Heart right ventricle (tissue), 16 donors: Measurements from ENCODE around the gene CCDC182. TPM values are rescaled to one million over a fixed set of nuclear protein-coding genes. Genes with fewer than 3 reads are reported as not detected.
A peak's percentile ranks its signal among the peaks of the same experiment; 100 is the strongest.

ENCODE experiments used
- ATAC-seq, 8 donors: fragments of 200-7000 bp; cut with Tn5 transposase; one replicate each; pipeline ENCODE4 v1.9.1; 2020; ENCODE audit warnings: mild to moderate bottlenecking in 8 of 8, moderate library complexity in 8 of 8, moderate number of reproducible peaks in 1 of 8
- DNase-seq, 2 donors: peaks; one replicate each; pipeline ENCODE4 v3.0.0-alpha.2; 2020
- H3K27ac ChIP-seq, 10 donors: fragments of 200-600 bp; sonication (generic) in 2 of 10; one replicate each; pipeline versions ENCODE4 v1.5.0 to v1.8.0; 2020 to 2022; ENCODE audit warnings: mild to moderate bottlenecking in 3 of 10
- H3K27me3 ChIP-seq, 7 donors: fragments of 200-600 bp; one replicate each; pipeline ENCODE4 v1.8.0; 2021 to 2022; ENCODE audit warnings: mild to moderate bottlenecking in 2 of 7
- H3K36me3 ChIP-seq, 9 donors: fragments of 200-600 bp; sonication (generic) in 1 of 9; one replicate each; pipeline versions ENCODE4 v1.5.0 to v1.8.0; 2020 to 2022; ENCODE audit warnings: mild to moderate bottlenecking in 2 of 9
- H3K4me1 ChIP-seq, 9 donors: fragments of 200-600 bp; sonication (generic) in 1 of 9; one replicate each; pipeline versions ENCODE4 v1.5.0 to v1.8.0; 2020 to 2022; ENCODE audit warnings: mild to moderate bottlenecking in 4 of 9
- H3K4me3 ChIP-seq, 10 donors: fragments of 200-600 bp; sonication (generic) in 2 of 10; one replicate each; pipeline versions ENCODE4 v1.5.0 to v1.8.0; 2020 to 2022; ENCODE audit warnings: mild to moderate bottlenecking in 7 of 10, moderate library complexity in 2 of 10
- H3K9me3 ChIP-seq, 11 donors: fragments of 200-600 bp in 10 of 11; sonication (generic) in 2 of 11; one replicate each; pipeline versions ENCODE4 v1.5.0 to v1.8.0; 2013 to 2022; ENCODE audit warnings: mild to moderate bottlenecking in 2 of 11, control low read depth in 1 of 11, moderate library complexity in 1 of 11
- CTCF ChIP-seq, 9 donors: fragments of 200-600 bp; sonication (generic) in 2 of 9; IDR thresholded peaks; one replicate each; pipeline versions ENCODE4 v1.5.0 to v1.8.0; 2021 to 2022; ENCODE audit warnings: antibody characterized with exemption in 9 of 9, mild to moderate bottlenecking in 5 of 9, moderate library complexity in 1 of 9
- WGBS, 2 donors: extraction: QIAGEN DNeasy Blood & Tissue Kit; methylation state at CpG; one replicate each; pipeline ENCODE4 v1.1.7; 2013; ENCODE audit warnings: inconsistent platforms in 1 of 2; 5-methylcytosine and 5-hydroxymethylcytosine counted together
- intact Hi-C, 10 donors: fragments of 100-400 bp; cut with DNase I; formaldehyde crosslinking; loops; one replicate each; pipeline versions ENCODE4 v1.11.1 to v1.14.2; 2022
- polyA plus RNA-seq, 2 donors: library from polyadenylated mRNA; stranded (reverse); fragments of 200-250 nt; gene quantifications; one replicate each; pipeline ENCODE4 v1.2.3, GENCODE V29; 2013
- total RNA-seq, 10 donors: library from RNA; stranded (reverse); fragmentation: NEBNext Ultra II Directional in 3 of 10; extraction: Animal tissue kit (Norgen Biotek cat#: 25700) in 3 of 10; gene quantifications; one replicate each; pipeline versions ENCODE4 v1.2.1 to v1.2.4, GENCODE V29; 2021 to 2023
- donor health status: Arrhythmogenic right ventricular cardiomyopathy.
- donor health status: ischemic (EF 13 %, LVEDD 7.1; RV severe dilation, severe dysfunction).
- donor health status: healthy with polysubstance abuse.
- donor health status: DM: no; HTN: yes; CAD: no.
- donor health status: DM: no; HTN: no; CAD: no.
- donor health status: ischemic (EF 25% LVEDD 6.9; RV normal size, moderate dysfunction).
- donor health status: ischemic (EF 25% LVEDD 5.7; RV mildly dilated, moderate dysfunction).
- donor health status: healthy.
- donor health status: DM: yes; HTN: yes; CAD: no.
- donor health status: Ischemic cardiomyopathy.
- donor health status: ischemic (EF 35%, LVEDD 5.7; RV mildly dilated, moderate dysfunction).
- donor health status: nonischemic (EF 11% LVEDD 7.7; RV severe dilation, severe dysfunction).
- donor health status: DM: yes; HTN: yes; CAD: no.
- donor health status: PGD.
- donor health status: ischemic (EF 29% LVEDD 5.4; RV normal size, mild dysfunction).
- donor health status: nonischemic (EF 23%, LVEDD 6.1; RV moderate dilation, normal function).

Gene CCDC182
- total and polyA plus RNA-seq, 12 donors: not detected

- no peaks in the 10 kb centered on the region for H3K27me3 ChIP-seq
- no peak for DNase-seq
- TF ChIP-seq CTCF (IDR thresholded peaks at IDR 0.05): no peak
- H3K4me3 ChIP-seq: no peak overlapping the region
- no peak for ATAC-seq
- no peaks in the 10 kb centered on the region for H3K36me3 ChIP-seq
- intact Hi-C loops: no loop called here
- H3K4me1 ChIP-seq: peaks cover 0 to 7% (median 0%) of the 10 kb centered on the region in 9 donors
- no peaks in the 10 kb centered on the region for H3K9me3 ChIP-seq
- H3K27ac ChIP-seq: no peak overlapping the region
- 91% methylated on average over 6 of the region's 6 CpGs for WGBS, 2 donors
Measured at GRCh38 chr17:57755480-57756070, 10.5 kb upstream of the CCDC182 start.

DNA sequence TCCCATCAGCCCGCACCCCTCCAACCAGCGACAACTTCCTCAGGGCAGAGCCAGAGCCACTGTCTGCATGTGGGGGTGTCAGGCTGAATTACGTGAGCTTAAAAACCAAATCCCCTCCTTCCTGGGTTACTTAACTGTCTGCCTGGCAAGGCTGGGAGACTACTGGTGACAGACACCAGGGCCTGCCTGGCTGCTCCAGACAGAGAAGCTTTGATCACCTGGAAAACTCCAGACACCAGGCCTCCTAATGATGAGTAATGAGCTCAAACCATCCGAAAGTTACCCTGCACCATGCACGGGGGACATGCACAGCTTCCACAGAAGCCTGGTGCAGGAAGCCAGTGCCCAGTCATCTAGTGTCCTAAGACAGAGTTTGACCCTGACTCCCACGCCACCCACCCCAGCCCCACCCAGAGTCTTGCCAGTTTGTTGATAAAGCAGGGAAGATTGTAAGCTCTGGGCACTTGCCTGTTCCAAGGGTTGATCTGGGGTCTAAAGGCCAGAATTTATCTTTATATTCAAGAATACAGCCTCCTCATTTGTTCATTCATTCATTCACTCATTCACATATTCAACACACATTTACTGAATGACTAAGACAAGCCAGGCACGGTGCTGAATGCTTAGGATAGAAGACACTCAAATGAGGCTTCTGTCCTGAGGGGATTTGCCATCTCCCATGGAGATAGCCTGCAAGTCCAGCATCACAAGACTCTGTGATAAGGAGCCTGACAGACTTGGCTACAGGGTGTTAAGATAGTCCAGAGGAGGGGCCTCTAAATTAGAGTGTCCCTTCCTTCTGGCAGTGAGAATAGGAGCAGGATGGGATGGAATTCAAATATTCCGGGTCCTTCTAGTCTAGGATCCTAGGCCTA lies 7.2 kb upstream of the CCDC182 start:
- Histone ChIP-seq H3K36me3 (no peaks in the 10 kb centered on the region), H3K9me3 (no peaks in the 10 kb centered on the region), H3K4me1 (peaks cover 0 to 11% (median 0%) of the 10 kb centered on the region in 9 donors), H3K27me3 (no peaks in the 10 kb centered on the region), H3K4me3 (no peak overlapping the region), H3K27ac (no peak overlapping the region)
- TF ChIP-seq CTCF (IDR thresholded peaks at IDR 0.05): no peak
- ATAC-seq (peak in 2 of 8 donors; percentile 19 to 49), DNase-seq (no peak)
- WGBS, 2 donors: 86% methylated on average over 8 of the region's 8 CpGs
- intact Hi-C loops: loop anchor here in 1 of 10 donors (5.0 kb wide), 1 partner anchor 510 kb away; no protein-coding TSS in a partner anchor

- Histone ChIP-seq H3K27ac (no peak overlapping the region), H3K9me3 (no peaks in the 10 kb centered on the region), H3K4me3 (no peak overlapping the region), H3K27me3 (no peaks in the 10 kb centered on the region), H3K4me1 (peaks cover 0 to 11% (median 0%) of the 10 kb centered on the region in 9 donors), H3K36me3 (no peaks in the 10 kb centered on the region)
- whole genome bisulfite sequencing, 2 donors: 85 to 90% methylated on average over 8 of the region's 8 CpGs
- no peak for TF ChIP-seq CTCF (IDR thresholded peaks at IDR 0.05)
- ATAC-seq: peak in 4 of 8 donors; percentile 25 to 32 (median 30)
- DNase-seq: no peak
- intact Hi-C loops: loop anchor here in 1 of 10 donors (5.0 kb wide), 1 partner anchor 509 kb away; no protein-coding TSS in a partner anchor
Measured at GRCh38 chr17:57751348-57751971, 6.4 kb upstream of the CCDC182 start.

DNA sequence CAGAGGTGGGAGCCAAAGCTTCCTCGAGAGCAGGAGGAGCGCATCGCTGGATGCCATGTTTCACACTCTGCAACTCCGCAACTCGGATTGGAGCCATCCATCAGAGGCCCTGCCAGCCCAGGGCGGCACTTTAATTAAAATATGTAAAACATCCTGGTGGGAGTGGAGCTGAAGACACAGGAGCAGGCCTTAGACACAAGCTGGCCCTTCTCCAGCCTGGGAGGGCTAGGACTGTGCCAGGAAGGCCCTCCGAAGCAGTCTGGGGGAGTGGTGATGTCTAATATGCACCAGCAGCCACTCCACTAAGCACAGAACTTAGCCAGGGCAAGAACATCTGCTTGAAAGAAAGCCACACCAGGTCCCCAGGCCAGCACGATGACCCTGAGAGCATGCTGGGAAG lies 5.8 kb upstream of the CCDC182 start:
- Histone ChIP-seq H3K4me1 (peaks cover 0 to 11% (median 0%) of the 10 kb centered on the region in 9 donors), H3K4me3 (no peak overlapping the region), H3K9me3 (no peaks in the 10 kb centered on the region), H3K27ac (no peak overlapping the region), H3K27me3 (no peaks in the 10 kb centered on the region), H3K36me3 (no peaks in the 10 kb centered on the region)
- DNase-seq (no peak), ATAC-seq (peak in 4 of 8 donors; percentile 14 to 44 (median 27))
- TF ChIP-seq CTCF (IDR thresholded peaks at IDR 0.05): no peak
- intact Hi-C loops: loop anchor here in 1 of 10 donors (5.0 kb wide), 1 partner anchor 509 kb away; no protein-coding TSS in a partner anchor
- 68 to 74% methylated on average over 8 of the region's 8 CpGs for WGBS, 2 donors
